Psoas muscle (tissue), 8 donors: ENCODE measurements around the gene SH3D19. TPM values are rescaled to one million over a fixed set of nuclear protein-coding genes. Genes with fewer than 3 reads are reported as not detected.

Experiments used
- ATAC-seq, 4 donors: fragments of 200-7000 bp; cut with Tn5 transposase; one replicate each; pipeline ENCODE4 v1.9.1; 2020; ENCODE audit warnings: moderate library complexity in 3 of 4, mild to moderate bottlenecking in 2 of 4
- DNase-seq, 2 donors: peaks; one replicate each; pipeline ENCODE4 v3.0.0-alpha.2; 2020
- H3K27ac ChIP-seq: fragments of 200-600 bp; one replicate; pipeline ENCODE4 v1.8.0; 2022
- H3K27me3 ChIP-seq, 3 donors: fragments of 200-600 bp in 1 of 3; one replicate each; pipeline versions ENCODE4 v1.6.1 to v1.8.0; 2013 to 2022; ENCODE audit warnings: low read length in 2 of 3, mild to moderate bottlenecking in 2 of 3, moderate library complexity in 1 of 3; ENCODE audit not compliant: insufficient read depth in 3 of 3
- H3K36me3 ChIP-seq, 2 donors: fragments of 200-600 bp in 1 of 2; one replicate each; pipeline versions ENCODE4 v1.6.1 to v1.8.0; 2013 to 2022; ENCODE audit warnings: low read depth in 1 of 2, mild to moderate bottlenecking in 1 of 2, moderate library complexity in 1 of 2; ENCODE audit not compliant: insufficient read depth in 1 of 2
- H3K4me1 ChIP-seq: fragments of 200-600 bp; one replicate; pipeline ENCODE4 v1.8.0; 2022
- H3K4me3 ChIP-seq: fragments of 200-600 bp; one replicate; pipeline ENCODE4 v1.8.0; 2022; ENCODE audit warnings: mild to moderate bottlenecking
- H3K9me3 ChIP-seq: fragments of 200-600 bp; one replicate; pipeline ENCODE4 v1.8.0; 2022
- WGBS, 3 donors: extraction: QIAGEN DNeasy Blood & Tissue Kit; methylation state at CpG; one replicate each; pipeline versions ENCODE4 v1.1.6 to v1.1.7; 2013; 5-methylcytosine and 5-hydroxymethylcytosine counted together
- intact Hi-C, 2 donors: fragments of 100-400 bp; cut with DNase I; formaldehyde crosslinking; loops; one replicate each; pipeline versions ENCODE4 v1.11.0 to v1.14.2; 2022
- polyA plus RNA-seq, 3 donors: library from polyadenylated mRNA; stranded (reverse); fragments of 200-250 nt; gene quantifications; one replicate each; pipeline ENCODE4 v1.2.3, GENCODE V29; 2013
- total RNA-seq, 4 donors: library from RNA; stranded (reverse); fragmentation: NEBNext Ultra II Directional in 2 of 4; extraction: Animal tissue kit (Norgen Biotek cat#: 25700) in 2 of 4; gene quantifications; one replicate each; pipeline versions ENCODE4 v1.2.1 to v1.2.4, GENCODE V29; 2021 to 2023
- TF ChIP-seq, protein P1 (sequence below): fragments of 200-600 bp; IDR thresholded peaks from one replicate; pipeline ENCODE4 v1.8.0; 2022; ENCODE audit warnings: antibody characterized with exemption
- donor health status: healthy with polysubstance abuse.
- donor health status: DM: no; HTN: no; CAD: no; lungs with moderate emphysema.
- donor health status: Bipolar disorder and iron deficiency.
- donor health status: healthy.
- donor health status: DM: yes; HTN: yes; CAD: no.
- donor health status: DM: no; HTN: no; CAD: no.
- donor health status: DM: no; HTN: no; CAD: no.
- donor health status: DM: yes; HTN: yes; CAD: no.

Gene SH3D19
- total and polyA plus RNA-seq, 7 donors, result 7.0 to 59.0 (median 26.9) TPM

DNA sequence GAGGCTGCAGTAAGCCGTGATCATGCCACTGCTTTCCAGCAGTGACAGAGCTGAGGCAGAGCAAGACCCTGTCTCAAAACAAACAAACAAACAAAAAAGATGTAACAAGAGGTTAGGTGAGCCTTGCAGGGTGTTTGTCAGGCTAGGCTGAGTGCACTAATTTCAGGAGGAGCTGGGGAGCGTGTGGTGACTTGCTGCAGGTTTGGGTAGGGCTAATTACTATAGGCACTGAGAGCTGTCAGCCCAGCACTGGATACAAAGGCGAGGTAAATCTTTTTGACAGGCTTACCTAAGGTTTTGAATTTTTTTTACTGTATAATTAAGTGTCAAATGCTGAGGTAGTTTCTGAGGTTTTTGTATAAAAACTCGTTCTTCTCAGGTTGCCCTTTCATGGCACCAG lies 29.8 kb upstream of the SH3D19 start:
- H3K27me3 ChIP-seq, result peaks cover 0 to 2% (median 0%) of the 10 kb centered on the region in 3 donors
- no peaks in the 10 kb centered on the region for H3K9me3 ChIP-seq
- no peak overlapping the region for H3K4me3 ChIP-seq
- DNase-seq (no peak), ATAC-seq (no peak)
- intact Hi-C loops, result no loop called here
- H3K4me1 ChIP-seq, result no peaks in the 10 kb centered on the region
- 81 to 87% (median 82%) methylated on average over 4 of the region's 4 CpGs for WGBS, 3 donors
- TF ChIP-seq, protein P1, sequence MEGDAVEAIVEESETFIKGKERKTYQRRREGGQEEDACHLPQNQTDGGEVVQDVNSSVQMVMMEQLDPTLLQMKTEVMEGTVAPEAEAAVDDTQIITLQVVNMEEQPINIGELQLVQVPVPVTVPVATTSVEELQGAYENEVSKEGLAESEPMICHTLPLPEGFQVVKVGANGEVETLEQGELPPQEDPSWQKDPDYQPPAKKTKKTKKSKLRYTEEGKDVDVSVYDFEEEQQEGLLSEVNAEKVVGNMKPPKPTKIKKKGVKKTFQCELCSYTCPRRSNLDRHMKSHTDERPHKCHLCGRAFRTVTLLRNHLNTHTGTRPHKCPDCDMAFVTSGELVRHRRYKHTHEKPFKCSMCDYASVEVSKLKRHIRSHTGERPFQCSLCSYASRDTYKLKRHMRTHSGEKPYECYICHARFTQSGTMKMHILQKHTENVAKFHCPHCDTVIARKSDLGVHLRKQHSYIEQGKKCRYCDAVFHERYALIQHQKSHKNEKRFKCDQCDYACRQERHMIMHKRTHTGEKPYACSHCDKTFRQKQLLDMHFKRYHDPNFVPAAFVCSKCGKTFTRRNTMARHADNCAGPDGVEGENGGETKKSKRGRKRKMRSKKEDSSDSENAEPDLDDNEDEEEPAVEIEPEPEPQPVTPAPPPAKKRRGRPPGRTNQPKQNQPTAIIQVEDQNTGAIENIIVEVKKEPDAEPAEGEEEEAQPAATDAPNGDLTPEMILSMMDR, result no peak
- no peaks in the 10 kb centered on the region for H3K36me3 ChIP-seq
- H3K27ac ChIP-seq, result no peak overlapping the region

DNA sequence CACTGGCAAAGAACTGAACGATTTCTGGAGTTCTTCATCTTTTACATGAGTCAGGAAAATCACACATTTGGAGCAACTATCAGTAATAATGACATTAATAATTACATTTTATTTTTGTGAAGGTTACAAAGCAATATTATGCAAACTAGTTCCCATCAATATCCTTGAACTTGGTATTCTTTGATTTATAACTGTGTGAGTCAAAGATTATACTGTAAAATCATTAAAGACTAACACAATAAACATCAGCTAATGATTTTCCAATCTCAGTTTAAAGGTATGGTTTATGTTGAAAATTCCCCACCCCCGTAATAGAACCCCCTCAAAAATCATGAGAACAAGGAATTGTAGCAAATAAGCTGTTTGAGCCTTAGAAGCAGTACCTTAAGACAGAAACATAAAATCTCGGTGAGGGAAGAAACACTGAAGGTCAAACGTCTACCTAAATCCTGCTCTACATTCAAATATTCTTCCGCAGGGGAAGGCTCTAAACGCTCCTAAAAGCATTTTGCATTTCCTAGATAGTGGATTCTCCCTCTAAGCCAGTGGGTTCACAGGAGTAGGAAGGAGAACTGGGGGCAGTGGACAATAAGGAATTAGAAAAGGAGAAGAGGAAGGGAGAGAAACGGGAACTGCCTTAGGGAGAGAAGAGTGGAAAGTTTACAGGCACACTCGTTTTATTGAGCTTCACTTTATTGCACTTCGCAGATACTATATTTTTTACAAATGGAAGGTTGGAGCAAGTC lies 22.3 kb upstream of the SH3D19 start:
- H3K4me3 ChIP-seq, result no peak overlapping the region
- H3K36me3 ChIP-seq, result no peaks in the 10 kb centered on the region
- TF ChIP-seq, protein P1, result no peak
- no peaks in the 10 kb centered on the region for H3K4me1 ChIP-seq
- no peak overlapping the region for H3K27ac ChIP-seq
- 61 to 80% (median 76%) methylated on average over 9 of the region's 9 CpGs for WGBS, 3 donors
- DNase-seq (no peak), ATAC-seq (no peak)
- H3K27me3 ChIP-seq, result no peaks in the 10 kb centered on the region
- H3K9me3 ChIP-seq, result no peaks in the 10 kb centered on the region
- intact Hi-C loops, result no loop called here

DNA sequence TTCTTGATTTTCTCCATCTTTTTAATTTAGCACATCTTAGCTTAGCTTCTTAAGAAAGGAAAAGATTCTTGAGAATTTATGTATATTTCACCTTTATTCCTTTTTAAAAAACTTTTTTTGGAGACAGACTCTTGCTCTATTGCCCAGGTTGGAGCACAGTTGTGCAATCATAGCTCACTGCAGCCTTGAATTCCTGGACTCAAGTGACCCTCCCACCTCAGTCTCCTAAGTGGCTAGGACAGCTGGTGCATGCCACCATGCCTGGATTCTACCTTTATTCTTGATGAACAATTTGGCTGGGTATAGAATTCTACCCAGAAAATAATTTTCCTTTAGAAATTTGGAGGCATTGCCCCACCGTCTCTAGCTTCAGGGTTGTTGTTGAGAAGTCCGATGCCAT lies 19.5 kb upstream of the SH3D19 start:
- TF ChIP-seq, protein P1, result no peak
- Histone ChIP-seq H3K4me3 (no peak overlapping the region), H3K4me1 (no peaks in the 10 kb centered on the region), H3K27me3 (no peaks in the 10 kb centered on the region), H3K36me3 (no peaks in the 10 kb centered on the region), H3K27ac (no peak overlapping the region), H3K9me3 (no peaks in the 10 kb centered on the region)
- ATAC-seq, result no peak
- DNase-seq, result no peak
- 92 to 98% (median 94%) methylated on average over 2 of the region's 2 CpGs for WGBS, 3 donors
- intact Hi-C loops, result no loop called here

DNA sequence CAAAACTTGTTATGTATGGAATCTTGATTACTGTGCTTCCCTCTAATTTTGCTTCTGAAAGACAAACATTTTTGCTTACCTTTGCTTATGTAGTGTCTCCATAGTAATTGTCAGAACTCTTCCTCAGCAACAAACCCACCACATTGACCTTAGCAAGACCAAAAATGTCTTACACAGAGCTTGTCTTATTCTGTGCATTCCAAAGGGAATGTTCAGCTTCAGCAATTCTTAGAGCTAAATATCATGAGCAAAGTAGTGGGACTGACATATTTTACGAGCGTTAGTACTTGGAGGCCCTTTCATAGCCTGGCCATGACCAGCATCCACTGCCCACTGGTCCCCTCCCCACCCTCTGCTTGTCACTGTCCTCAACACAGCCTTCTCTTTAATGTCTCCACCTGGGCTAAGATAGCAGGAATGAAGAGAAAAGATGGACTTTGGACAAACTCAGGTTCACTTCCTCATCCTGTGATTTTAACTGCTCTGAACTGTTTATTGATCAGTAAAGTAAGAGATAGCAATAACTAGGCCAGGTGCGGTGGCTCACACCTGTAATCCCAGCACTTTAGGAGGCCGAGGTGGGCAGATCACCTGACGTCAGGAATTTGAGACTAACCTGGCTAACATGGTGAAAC lies 15.5 kb upstream of the SH3D19 start:
- ATAC-seq, result no peak
- H3K4me1 ChIP-seq, result no peaks in the 10 kb centered on the region
- no peaks in the 10 kb centered on the region for H3K9me3 ChIP-seq
- no peak overlapping the region for H3K27ac ChIP-seq
- DNase-seq, result no peak
- intact Hi-C loops, result no loop called here
- WGBS, 3 donors, result 86 to 96% (median 92%) methylated on average over 5 of the region's 5 CpGs
- H3K27me3 ChIP-seq, result no peaks in the 10 kb centered on the region
- TF ChIP-seq, protein P1, result no peak
- H3K36me3 ChIP-seq, result no peaks in the 10 kb centered on the region
- H3K4me3 ChIP-seq, result no peak overlapping the region
